HEK293 (cell line): Measurements from ENCODE around the gene DIP2C.

Experiments used
- YY1 ChIP-seq: fragments of 450-650 bp; formaldehyde crosslinking; IDR thresholded peaks from 2 replicates; pipeline ENCODE4 v1.5.1; 2018; ENCODE audit warnings: missing biosample characterization, missing genetic modification characterization
- ZNF302 ChIP-seq: fragments of 450-650 bp; formaldehyde crosslinking; IDR thresholded peaks from 2 replicates; pipeline ENCODE4 v1.5.1; 2016; ENCODE audit warnings: missing biosample characterization, missing genetic modification characterization, low read depth
- TF ChIP-seq, protein P1 (sequence below): fragments of 450-650 bp; formaldehyde crosslinking; IDR thresholded peaks from 2 replicates; pipeline ENCODE4 v1.5.1; 2016; ENCODE audit warnings: missing biosample characterization, missing genetic modification characterization
- TF ChIP-seq, protein P2 (sequence below): fragments of 450-650 bp; formaldehyde crosslinking; IDR thresholded peaks from 2 replicates; pipeline ENCODE4 v1.5.1; 2016; ENCODE audit warnings: missing biosample characterization, missing genetic modification characterization, borderline replicate concordance

DNA sequence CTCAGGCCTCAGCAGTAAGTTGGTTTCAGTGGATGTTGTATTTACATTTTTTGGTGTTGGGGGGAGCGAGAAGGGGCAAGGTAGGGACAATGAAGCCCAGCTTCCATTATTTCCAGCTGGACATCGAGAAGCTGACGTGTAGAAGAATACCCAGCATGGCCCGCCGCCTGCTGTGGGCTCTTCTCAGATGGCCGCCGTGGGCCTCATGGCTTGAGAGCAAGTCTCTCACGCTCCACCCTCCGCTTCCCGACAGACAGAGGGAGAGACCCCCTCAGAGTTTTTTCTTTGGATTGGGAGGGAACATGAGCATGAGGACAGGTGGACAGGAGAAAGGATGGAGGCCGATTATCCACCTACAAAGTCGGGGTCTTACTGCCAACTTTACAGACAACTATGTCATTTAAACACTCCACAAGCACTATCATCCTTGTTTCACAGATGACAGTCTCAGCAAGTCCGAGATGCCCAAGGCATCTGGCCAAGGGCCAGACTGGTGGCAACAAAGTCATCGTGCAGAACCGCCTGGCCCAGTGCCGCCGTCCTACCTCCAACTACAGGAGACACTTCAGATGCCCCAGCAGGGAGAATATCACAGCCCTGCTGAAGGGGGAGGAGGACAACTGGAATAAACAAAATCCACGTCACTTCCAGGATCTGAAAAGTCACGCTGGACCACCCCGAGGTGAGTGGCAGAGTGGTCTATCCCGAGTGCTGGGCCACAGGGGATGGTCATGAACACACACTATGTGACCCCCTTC, 195.9 kb downstream of the DIP2C start:
- TF ChIP-seq YY1 (tag by site-specific recombination): no peak
- TF ChIP-seq, protein P1, sequence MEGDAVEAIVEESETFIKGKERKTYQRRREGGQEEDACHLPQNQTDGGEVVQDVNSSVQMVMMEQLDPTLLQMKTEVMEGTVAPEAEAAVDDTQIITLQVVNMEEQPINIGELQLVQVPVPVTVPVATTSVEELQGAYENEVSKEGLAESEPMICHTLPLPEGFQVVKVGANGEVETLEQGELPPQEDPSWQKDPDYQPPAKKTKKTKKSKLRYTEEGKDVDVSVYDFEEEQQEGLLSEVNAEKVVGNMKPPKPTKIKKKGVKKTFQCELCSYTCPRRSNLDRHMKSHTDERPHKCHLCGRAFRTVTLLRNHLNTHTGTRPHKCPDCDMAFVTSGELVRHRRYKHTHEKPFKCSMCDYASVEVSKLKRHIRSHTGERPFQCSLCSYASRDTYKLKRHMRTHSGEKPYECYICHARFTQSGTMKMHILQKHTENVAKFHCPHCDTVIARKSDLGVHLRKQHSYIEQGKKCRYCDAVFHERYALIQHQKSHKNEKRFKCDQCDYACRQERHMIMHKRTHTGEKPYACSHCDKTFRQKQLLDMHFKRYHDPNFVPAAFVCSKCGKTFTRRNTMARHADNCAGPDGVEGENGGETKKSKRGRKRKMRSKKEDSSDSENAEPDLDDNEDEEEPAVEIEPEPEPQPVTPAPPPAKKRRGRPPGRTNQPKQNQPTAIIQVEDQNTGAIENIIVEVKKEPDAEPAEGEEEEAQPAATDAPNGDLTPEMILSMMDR (tag by site-specific recombination): no peak
- TF ChIP-seq, protein P2, sequence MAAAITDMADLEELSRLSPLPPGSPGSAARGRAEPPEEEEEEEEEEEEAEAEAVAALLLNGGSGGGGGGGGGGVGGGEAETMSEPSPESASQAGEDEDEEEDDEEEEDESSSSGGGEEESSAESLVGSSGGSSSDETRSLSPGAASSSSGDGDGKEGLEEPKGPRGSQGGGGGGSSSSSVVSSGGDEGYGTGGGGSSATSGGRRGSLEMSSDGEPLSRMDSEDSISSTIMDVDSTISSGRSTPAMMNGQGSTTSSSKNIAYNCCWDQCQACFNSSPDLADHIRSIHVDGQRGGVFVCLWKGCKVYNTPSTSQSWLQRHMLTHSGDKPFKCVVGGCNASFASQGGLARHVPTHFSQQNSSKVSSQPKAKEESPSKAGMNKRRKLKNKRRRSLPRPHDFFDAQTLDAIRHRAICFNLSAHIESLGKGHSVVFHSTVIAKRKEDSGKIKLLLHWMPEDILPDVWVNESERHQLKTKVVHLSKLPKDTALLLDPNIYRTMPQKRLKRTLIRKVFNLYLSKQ (tag by site-specific recombination): no peak
- TF ChIP-seq ZNF302: no peak
